ENCODE measurements around the gene DUSP5.

DNA sequence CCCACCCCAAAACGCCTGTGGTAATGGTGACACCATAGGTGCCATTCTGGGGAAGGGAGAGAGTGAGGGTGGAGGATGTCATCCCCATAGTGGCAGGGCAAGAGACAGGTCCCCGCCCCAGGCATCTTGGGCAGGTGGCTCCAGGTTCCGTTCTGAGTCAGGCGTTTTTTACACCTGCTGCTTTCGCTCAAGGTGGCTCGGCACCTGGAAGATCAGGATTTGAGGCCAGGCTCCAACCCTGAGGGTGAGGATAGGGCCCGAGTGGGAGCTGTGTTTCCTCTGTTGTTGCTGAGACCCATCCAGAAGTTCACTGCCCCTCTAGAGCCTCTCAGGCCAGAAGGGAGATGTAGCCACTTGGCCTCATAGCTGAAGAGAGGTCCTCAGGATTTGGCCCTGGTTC lies 36.6 kb upstream of the DUSP5 start:
- TF ChIP-seq, protein P1, sequence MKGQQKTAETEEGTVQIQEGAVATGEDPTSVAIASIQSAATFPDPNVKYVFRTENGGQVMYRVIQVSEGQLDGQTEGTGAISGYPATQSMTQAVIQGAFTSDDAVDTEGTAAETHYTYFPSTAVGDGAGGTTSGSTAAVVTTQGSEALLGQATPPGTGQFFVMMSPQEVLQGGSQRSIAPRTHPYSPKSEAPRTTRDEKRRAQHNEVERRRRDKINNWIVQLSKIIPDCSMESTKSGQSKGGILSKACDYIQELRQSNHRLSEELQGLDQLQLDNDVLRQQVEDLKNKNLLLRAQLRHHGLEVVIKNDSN (IDR thresholded peaks at IDR 0.05): no peak
- TF ChIP-seq, protein P2, sequence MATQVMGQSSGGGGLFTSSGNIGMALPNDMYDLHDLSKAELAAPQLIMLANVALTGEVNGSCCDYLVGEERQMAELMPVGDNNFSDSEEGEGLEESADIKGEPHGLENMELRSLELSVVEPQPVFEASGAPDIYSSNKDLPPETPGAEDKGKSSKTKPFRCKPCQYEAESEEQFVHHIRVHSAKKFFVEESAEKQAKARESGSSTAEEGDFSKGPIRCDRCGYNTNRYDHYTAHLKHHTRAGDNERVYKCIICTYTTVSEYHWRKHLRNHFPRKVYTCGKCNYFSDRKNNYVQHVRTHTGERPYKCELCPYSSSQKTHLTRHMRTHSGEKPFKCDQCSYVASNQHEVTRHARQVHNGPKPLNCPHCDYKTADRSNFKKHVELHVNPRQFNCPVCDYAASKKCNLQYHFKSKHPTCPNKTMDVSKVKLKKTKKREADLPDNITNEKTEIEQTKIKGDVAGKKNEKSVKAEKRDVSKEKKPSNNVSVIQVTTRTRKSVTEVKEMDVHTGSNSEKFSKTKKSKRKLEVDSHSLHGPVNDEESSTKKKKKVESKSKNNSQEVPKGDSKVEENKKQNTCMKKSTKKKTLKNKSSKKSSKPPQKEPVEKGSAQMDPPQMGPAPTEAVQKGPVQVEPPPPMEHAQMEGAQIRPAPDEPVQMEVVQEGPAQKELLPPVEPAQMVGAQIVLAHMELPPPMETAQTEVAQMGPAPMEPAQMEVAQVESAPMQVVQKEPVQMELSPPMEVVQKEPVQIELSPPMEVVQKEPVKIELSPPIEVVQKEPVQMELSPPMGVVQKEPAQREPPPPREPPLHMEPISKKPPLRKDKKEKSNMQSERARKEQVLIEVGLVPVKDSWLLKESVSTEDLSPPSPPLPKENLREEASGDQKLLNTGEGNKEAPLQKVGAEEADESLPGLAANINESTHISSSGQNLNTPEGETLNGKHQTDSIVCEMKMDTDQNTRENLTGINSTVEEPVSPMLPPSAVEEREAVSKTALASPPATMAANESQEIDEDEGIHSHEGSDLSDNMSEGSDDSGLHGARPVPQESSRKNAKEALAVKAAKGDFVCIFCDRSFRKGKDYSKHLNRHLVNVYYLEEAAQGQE (IDR thresholded peaks at IDR 0.05; ENCODE audit: low read depth): no peak
- TF ChIP-seq TAF1 (IDR thresholded peaks at IDR 0.05; ENCODE audit: low read depth) (no peak), YY1 (IDR thresholded peaks at IDR 0.05; ENCODE audit: low read depth) (no peak), EP300 (IDR thresholded peaks at IDR 0.05; ENCODE audit: borderline replicate concordance) (no peak), RAD21 (IDR thresholded peaks at IDR 0.05; ENCODE audit: low read depth) (no peak), NFIC (IDR thresholded peaks at IDR 0.05) (no peak), CEBPB (IDR thresholded peaks at IDR 0.05) (no peak), FOXM1 (IDR thresholded peaks at IDR 0.05; ENCODE audit: borderline replicate concordance, low read depth) (no peak), EGR1 (IDR thresholded peaks at IDR 0.05) (no peak), TCF12 (IDR thresholded peaks at IDR 0.05; ENCODE audit: low read depth) (no peak)
- TF ChIP-seq, protein P3, sequence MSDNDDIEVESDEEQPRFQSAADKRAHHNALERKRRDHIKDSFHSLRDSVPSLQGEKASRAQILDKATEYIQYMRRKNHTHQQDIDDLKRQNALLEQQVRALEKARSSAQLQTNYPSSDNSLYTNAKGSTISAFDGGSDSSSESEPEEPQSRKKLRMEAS (IDR thresholded peaks at IDR 0.05): no peak

All from Ishikawa (cell line).